Measurements from ENCODE around the gene CFAP57.

The CFAP57 gene

DNA sequence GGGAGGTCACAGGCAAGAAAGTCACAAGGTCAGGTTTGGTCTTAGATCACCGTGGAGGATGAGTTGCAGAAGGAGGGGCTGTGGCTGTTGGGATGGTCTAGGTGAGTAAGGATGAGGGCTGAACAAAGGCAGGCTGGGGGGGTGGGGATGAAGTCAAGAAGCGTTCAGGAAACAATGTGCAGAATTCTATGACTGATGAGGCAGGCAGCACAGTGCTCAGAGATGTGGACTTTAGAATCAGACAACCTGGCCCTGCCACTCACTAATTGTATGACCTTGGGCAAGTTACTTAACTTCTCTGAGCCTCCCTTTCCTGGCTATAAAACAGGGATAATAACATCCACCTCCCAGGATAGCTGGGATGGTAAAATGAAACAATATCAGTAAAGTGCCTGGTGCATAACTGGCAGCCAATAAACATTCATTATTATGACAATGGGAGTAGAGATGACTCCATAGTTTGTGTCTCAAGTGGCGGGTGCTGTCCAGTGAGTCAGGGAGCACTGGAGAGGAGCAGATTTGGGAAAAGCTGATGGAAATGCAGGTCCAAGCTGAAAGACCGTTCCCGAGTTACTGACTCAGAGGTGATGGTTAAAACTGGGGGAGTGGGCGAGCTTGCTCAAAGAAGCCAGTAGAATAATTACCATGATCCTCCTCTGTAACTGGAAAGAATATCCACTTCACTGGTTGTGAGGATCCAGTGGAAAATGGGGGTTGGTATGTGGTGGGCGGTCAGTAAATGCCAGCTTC lies 130.8 kb downstream of the CFAP57 start:
- no peak for DNase-seq

DNA sequence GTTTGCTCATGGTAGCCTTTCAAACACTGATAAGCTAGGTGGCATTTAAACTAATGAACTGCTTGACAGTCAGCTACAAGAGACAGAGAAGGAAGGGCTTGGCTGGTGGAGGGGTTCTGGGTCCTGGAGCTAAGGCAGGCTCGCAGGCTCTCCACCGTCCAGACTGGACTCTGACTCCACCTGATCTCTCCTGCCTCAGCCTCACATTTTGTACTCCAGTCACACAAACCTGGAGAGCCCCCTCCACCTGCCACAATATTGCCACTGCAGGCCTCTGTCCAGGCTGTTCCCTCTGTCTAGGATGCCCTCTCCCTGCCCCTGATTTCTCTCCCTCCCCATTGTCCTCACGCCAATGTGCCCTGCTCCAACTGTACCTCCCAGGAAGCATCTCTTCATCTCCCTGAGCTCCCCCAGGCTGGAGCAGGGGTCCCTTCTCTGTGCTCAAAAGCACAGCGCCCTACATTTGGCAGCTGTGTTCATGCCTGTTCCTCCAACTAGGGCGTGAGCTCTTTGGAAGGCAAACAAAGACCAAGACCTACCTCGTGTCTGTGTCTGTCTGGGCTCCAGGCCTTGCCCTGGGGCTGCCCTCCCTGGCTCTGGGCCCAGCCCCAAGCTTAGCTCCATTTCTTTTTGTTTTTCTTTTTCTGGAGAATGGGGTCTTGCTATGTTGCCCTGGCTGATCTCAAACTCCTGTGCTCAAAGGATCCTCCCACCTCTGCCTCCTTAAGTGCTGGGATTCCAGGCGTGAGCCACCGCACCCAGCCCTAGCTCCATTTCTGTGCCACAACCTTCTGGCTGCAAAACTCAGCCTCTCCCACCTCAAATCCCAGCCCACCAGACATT lies 131.6 kb downstream of the CFAP57 start:
- DNase-seq: no peak

Measured in COR-L47 (cell line).